Ascending aorta (tissue), 2 donors: ENCODE measurements around the gene ZNF653. TPM values are rescaled to one million over a fixed set of nuclear protein-coding genes. Genes with fewer than 3 reads are reported as not detected.
A peak's percentile ranks its signal among the peaks of the same experiment; 100 is the strongest.

Experiments
- DNase-seq, 2 donors: peaks; one replicate each; pipeline ENCODE4 v3.0.0-alpha.2; 2019; ENCODE audit warnings: low spot score in 2 of 2
- H3K27ac ChIP-seq, 2 donors: fragments of 200-600 bp; sonication (generic); one replicate each; pipeline ENCODE4 v1.5.1; 2016 to 2017; ENCODE audit warnings: mild to moderate bottlenecking in 1 of 2
- H3K27me3 ChIP-seq: fragments of 200-600 bp; sonication (generic); one replicate; pipeline ENCODE4 v1.5.1; 2017
- H3K36me3 ChIP-seq, 2 donors: fragments of 200-600 bp; sonication (generic); one replicate each; pipeline ENCODE4 v1.5.1; 2016
- H3K4me1 ChIP-seq, 2 donors: fragments of 200-600 bp; sonication (generic); one replicate each; pipeline ENCODE4 v1.5.1; 2016 to 2017; ENCODE audit warnings: mild to moderate bottlenecking in 1 of 2
- H3K4me3 ChIP-seq, 2 donors: fragments of 200-600 bp; sonication (generic); one replicate each; pipeline ENCODE4 v1.5.1; 2016 to 2017; ENCODE audit warnings: mild to moderate bottlenecking in 1 of 2
- H3K9me3 ChIP-seq, 2 donors: fragments of 200-600 bp; sonication (generic); one replicate each; pipeline ENCODE4 v1.5.1; 2016
- CTCF ChIP-seq, 3 experiments: fragments of 200-600 bp in 2 of 3; fragments of 450-650 bp in 1 of 3; sonication (generic) in 2 of 3; IDR thresholded peaks; one replicate each; pipeline ENCODE4 v1.5.1; 2016 to 2019; ENCODE audit warnings: antibody characterized with exemption in 3 of 3, mild to moderate bottlenecking in 1 of 3, moderate library complexity in 1 of 3
- intact Hi-C: fragments of 100-400 bp; cut with DNase I; formaldehyde crosslinking; loops from one replicate; pipeline ENCODE4 v1.15.1; 2023
- total RNA-seq: library from RNA; depleted of rRNA; stranded (reverse); fragments of >200 nt; gene quantifications from one replicate; pipeline ENCODE4 v1.1.0, GENCODE V29; 2016

ZNF653 gene
- total RNA-seq, 1 donor from 2014 or later: 7.6 TPM

- Histone ChIP-seq H3K27me3 (no peaks in the 10 kb centered on the region), H3K9me3 (no peaks in the 10 kb centered on the region), H3K27ac (peak overlapping the region; percentile 95 to 97), H3K4me3 (peak overlapping the region; percentile 58 to 88), H3K4me1 (peaks cover 7 to 24% of the 10 kb centered on the region in 2 donors), H3K36me3 (peaks cover 25 to 33% of the 10 kb centered on the region in 2 donors)
- intact Hi-C loops: loop anchor here (2.0 to 10.0 kb wide), 4 partner anchors 19 to 1245 kb away; partner anchors contain the start of genes CARM1, ELOF1, MAN2B1 and WDR83
- peak in 1 of 2 donors; percentile 81 for DNase-seq
- TF ChIP-seq CTCF (IDR thresholded peaks at IDR 0.05): no peak
These were observed 34.1 kb upstream of the ZNF653 start for GRCh38 chr19:11539495-11540365.

- Histone ChIP-seq H3K4me3 (peak within 1 kb of the TSS; percentile 58 to 88), H3K4me1 (peaks cover 7 to 26% of the 10 kb centered on the region in 2 donors), H3K27ac (peak within 1 kb of the TSS; percentile 95 to 97), H3K9me3 (no peaks in the 10 kb centered on the region), H3K36me3 (peaks cover 13 to 23% of the 10 kb centered on the region in 2 donors), H3K27me3 (no peaks in the 10 kb centered on the region)
- no peak for TF ChIP-seq CTCF (IDR thresholded peaks at IDR 0.05)
- intact Hi-C loops: loop anchor here (5.0 to 10.0 kb wide), 3 partner anchors 666 to 1246 kb away; partner anchors contain the start of genes CARM1, MAN2B1 and WDR83
- DNase-seq: peak; percentile 75 to 97
These were observed 32.8 kb upstream of the ZNF653 start, which contains the start of gene CNN1 for GRCh38 chr19:11538232-11539036. Gene CNN1 (plus strand): TSS chr19:11538851. CDS start chr19:11538928, 77 bp downstream.

GRCh38 chr19:11535792-11536595 lies 30.4 kb upstream of the ZNF653 start:
- peak overlapping the region; percentile 37 to 55 for H3K4me3 ChIP-seq
- H3K36me3 ChIP-seq: peaks cover 0 to 2% of the 10 kb centered on the region in 2 donors
- peak overlapping the region; percentile 95 to 97 for H3K27ac ChIP-seq
- peak; percentile 91 to 98 (median 93) for TF ChIP-seq CTCF (IDR thresholded peaks at IDR 0.05)
- no peaks in the 10 kb centered on the region for H3K27me3 ChIP-seq
- peak; percentile 78 to 96 for DNase-seq
- intact Hi-C loops: loop anchor here (5.0 to 10.0 kb wide), 3 partner anchors 664 to 1249 kb away; partner anchors contain the start of genes CARM1, MAN2B1 and WDR83
- peaks cover 7 to 20% of the 10 kb centered on the region in 2 donors for H3K4me1 ChIP-seq
- no peaks in the 10 kb centered on the region for H3K9me3 ChIP-seq

- Histone ChIP-seq H3K27ac (peak overlapping the region; percentile 95 to 97), H3K4me3 (peak overlapping the region in 1 of 2 donors; percentile 55), H3K27me3 (no peaks in the 10 kb centered on the region), H3K36me3 (no peaks in the 10 kb centered on the region), H3K4me1 (peaks cover 7 to 17% of the 10 kb centered on the region in 2 donors), H3K9me3 (no peaks in the 10 kb centered on the region)
- no peak for TF ChIP-seq CTCF (IDR thresholded peaks at IDR 0.05)
- intact Hi-C loops: loop anchor here (5.0 to 10.0 kb wide), 3 partner anchors 663 to 1250 kb away; partner anchors contain the start of genes CARM1, MAN2B1 and WDR83
- peak in 1 of 2 donors; percentile 78 for DNase-seq
These were observed 29.3 kb upstream of the ZNF653 start for GRCh38 chr19:11534948-11535347.
